Glutamatergic neuron (in vitro differentiated cells): ENCODE measurements around the gene CCDC110. TPM values are rescaled to one million over a fixed set of nuclear protein-coding genes. Genes with fewer than 3 reads are reported as not detected.

ENCODE experiments used
- DNase-seq: peaks from one replicate; pipeline ENCODE4 v3.0.0; 2022
- H3K27ac Mint-ChIP-seq: one replicate; pipeline ENCODE4 v1.8.0; 2020; ENCODE audit warnings: mild to moderate bottlenecking, mixed read lengths, inconsistent platforms; ENCODE audit not compliant: unreplicated experiment
- H3K27me3 Mint-ChIP-seq: one replicate; pipeline ENCODE4 v1.8.0; 2020; ENCODE audit warnings: mild to moderate bottlenecking, moderate library complexity, mixed read lengths, inconsistent platforms; ENCODE audit not compliant: unreplicated experiment
- H3K36me3 Mint-ChIP-seq: one replicate; pipeline ENCODE4 v1.8.0; 2020; ENCODE audit warnings: mild to moderate bottlenecking, mixed read lengths, inconsistent platforms; ENCODE audit not compliant: unreplicated experiment
- H3K4me1 Mint-ChIP-seq: one replicate; pipeline ENCODE4 v1.8.0; 2020; ENCODE audit warnings: mild to moderate bottlenecking, low read depth, mixed read lengths, inconsistent platforms; ENCODE audit not compliant: unreplicated experiment
- H3K4me3 Mint-ChIP-seq: one replicate; pipeline ENCODE4 v1.8.0; 2020; ENCODE audit warnings: mild to moderate bottlenecking, mixed read lengths, inconsistent platforms; ENCODE audit not compliant: unreplicated experiment
- H3K9me3 Mint-ChIP-seq: one replicate; pipeline ENCODE4 v1.8.0; 2020; ENCODE audit warnings: mild to moderate bottlenecking, moderate library complexity, mixed read lengths, inconsistent platforms; ENCODE audit not compliant: unreplicated experiment
- CTCF ChIP-seq: fragments of 200-600 bp; sonication (generic); IDR thresholded peaks from one replicate; pipeline ENCODE4 v1.5.0; 2021; ENCODE audit not compliant: partially characterized antibody, unreplicated experiment
- total RNA-seq: library from RNA; stranded (reverse); fragmentation: NEBNext Ultra II Directional; extraction: Animal tissue kit (Norgen Biotek cat#: 25700); gene quantifications from one replicate; pipeline ENCODE4 v1.2.1, GENCODE V29; 2021; ENCODE audit not compliant: unreplicated experiment

The CCDC110 gene
- total RNA-seq, 1 donor from 2014 or later: 1.3 TPM

- H3K9me3 Mint-ChIP-seq: peaks cover 6% of the 10 kb centered on the region
- H3K27ac Mint-ChIP-seq: no peak overlapping the region
- no peak for TF ChIP-seq CTCF
- peaks cover 9% of the 10 kb centered on the region for H3K36me3 Mint-ChIP-seq
- peaks cover 16% of the 10 kb centered on the region for H3K4me1 Mint-ChIP-seq
- DNase-seq: no peak
- H3K27me3 Mint-ChIP-seq: peaks cover 9% of the 10 kb centered on the region
- no peak overlapping the region for H3K4me3 Mint-ChIP-seq
These were observed 3.5 kb downstream of the CCDC110 start for GRCh38 chr4:185467991-185468390.

- Mint-ChIP-seq H3K4me1 (peaks cover 16% of the 10 kb centered on the region), H3K9me3 (peaks cover 6% of the 10 kb centered on the region), H3K27ac (no peak overlapping the region), H3K4me3 (no peak overlapping the region), H3K27me3 (peaks cover 9% of the 10 kb centered on the region), H3K36me3 (peaks cover 9% of the 10 kb centered on the region)
- no peak for TF ChIP-seq CTCF
- no peak for DNase-seq
These were observed 4.4 kb downstream of the CCDC110 start for GRCh38 chr4:185467101-185467500.

- TF ChIP-seq CTCF: no peak
- no peak overlapping the region for H3K27ac Mint-ChIP-seq
- peaks cover 4% of the 10 kb centered on the region for H3K9me3 Mint-ChIP-seq
- H3K4me1 Mint-ChIP-seq: peaks cover 16% of the 10 kb centered on the region
- no peak for DNase-seq
- H3K27me3 Mint-ChIP-seq: peaks cover 9% of the 10 kb centered on the region
- peak overlapping the region; percentile 21 for H3K4me3 Mint-ChIP-seq
- peaks cover 9% of the 10 kb centered on the region for H3K36me3 Mint-ChIP-seq
These were observed 5.8 kb downstream of the CCDC110 start for GRCh38 chr4:185465707-185466106.

- Mint-ChIP-seq H3K27me3 (peaks cover 9% of the 10 kb centered on the region), H3K36me3 (peaks cover 5% of the 10 kb centered on the region)
- DNase-seq: no peak
These were observed 6.6 kb downstream of the CCDC110 start for GRCh38 chr4:185464887-185465286.

GRCh38 chr4:185464183-185464582, 7.3 kb downstream of the CCDC110 start:
- no peak for TF ChIP-seq CTCF
- Mint-ChIP-seq H3K27ac (no peak overlapping the region), H3K36me3 (no peaks in the 10 kb centered on the region), H3K9me3 (peaks cover 4% of the 10 kb centered on the region), H3K4me3 (no peak overlapping the region), H3K27me3 (peaks cover 9% of the 10 kb centered on the region), H3K4me1 (peaks cover 14% of the 10 kb centered on the region)
- DNase-seq: no peak

More at GRCh38 chr4:185464887-185465286, 6.6 kb downstream of the CCDC110 start:
- Mint-ChIP-seq H3K4me3 (no peak overlapping the region), H3K27ac (no peak overlapping the region), H3K9me3 (peaks cover 4% of the 10 kb centered on the region), H3K4me1 (peaks cover 14% of the 10 kb centered on the region)
- no peak for TF ChIP-seq CTCF
